Measurements from ENCODE around the gene GALNT18.

The GALNT18 gene

DNA sequence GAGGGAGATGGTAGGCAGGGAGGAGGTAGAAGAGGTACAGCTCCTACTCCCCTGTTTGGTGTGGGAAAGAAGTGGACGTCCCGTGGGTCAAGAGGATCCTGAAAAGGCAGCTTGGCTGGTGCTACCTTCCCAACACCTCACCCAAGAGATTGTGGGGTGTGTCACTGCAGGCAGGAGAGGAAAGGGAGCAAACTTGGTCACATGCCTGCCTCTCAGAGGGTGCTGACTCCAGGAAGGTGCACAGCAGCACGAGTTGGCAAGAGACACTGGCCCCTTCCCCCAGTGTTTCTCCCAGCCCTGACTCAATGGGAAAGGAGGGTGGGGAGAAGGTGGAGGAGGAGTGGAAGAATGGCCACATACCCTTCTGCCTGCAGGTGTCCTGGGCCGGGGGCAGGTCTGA, 368.3 kb downstream of the GALNT18 start:
- no peak for DNase-seq

DNA sequence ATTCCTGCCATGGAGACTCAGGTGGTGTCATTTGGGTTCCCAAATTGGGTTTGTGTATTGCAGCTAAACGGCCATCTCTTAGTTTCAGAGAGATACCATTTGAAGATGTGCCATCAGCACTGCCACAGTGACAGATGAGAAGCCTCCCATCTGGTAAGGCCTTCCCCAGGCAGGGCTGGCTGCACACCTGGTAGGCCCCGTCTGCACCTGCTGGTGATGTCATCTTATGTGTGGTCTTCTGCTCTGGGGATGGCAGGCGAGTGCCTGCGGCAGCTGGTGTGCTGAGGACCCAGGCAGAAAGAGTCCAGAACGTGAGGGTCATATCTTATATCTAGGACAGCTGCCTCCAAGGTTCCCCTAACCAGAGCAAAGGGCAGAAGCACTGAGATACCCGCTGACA, 369.4 kb downstream of the GALNT18 start:
- DNase-seq = no peak

DNA sequence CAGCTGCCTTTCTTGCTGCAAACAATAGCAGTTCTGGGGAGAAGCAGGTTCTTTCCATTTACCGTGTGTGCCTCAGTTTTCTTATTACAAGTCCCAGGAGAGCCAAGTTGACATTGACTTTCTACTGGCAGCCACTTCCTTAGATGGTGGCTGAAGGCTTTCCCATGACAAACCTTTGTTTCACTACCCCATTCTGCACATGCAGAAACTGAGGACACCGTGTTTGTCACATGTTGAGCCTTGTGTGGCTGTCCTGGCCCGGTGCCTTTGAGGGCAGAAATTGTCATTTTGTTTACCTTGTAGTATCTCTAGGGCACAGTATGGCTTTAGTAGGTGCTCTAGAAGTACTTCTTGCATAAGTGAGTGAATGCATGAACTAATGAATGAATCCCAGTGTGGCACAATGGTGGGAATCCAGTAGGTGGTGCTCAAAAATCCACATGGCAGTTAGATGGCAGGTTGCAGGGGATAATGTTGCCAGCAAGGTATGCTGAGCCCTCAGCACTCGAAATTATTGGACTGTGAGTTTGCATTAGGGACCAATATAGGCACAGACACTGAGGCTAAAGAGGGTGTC, 370.3 kb downstream of the GALNT18 start:
- DNase-seq = no peak

DNA sequence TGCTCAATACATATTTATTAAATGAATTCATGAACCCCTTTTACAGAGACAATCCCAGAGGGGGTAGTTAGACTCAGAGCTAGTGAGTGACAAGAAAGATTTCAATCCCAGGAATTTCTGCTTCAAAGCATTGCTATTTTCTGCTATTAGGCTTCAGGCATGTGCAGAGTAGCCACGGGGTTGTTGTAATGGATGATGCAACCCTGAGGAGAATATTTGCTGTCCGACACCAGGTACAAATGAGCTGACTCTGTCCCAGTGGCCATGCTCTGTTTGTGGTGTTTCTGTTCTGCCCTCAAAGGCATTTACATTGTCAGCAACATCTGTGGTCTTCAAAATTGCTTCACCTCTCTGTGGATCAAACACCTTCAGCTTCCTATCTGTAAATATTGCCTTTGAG, 371.3 kb downstream of the GALNT18 start:
- DNase-seq = no peak

DNA sequence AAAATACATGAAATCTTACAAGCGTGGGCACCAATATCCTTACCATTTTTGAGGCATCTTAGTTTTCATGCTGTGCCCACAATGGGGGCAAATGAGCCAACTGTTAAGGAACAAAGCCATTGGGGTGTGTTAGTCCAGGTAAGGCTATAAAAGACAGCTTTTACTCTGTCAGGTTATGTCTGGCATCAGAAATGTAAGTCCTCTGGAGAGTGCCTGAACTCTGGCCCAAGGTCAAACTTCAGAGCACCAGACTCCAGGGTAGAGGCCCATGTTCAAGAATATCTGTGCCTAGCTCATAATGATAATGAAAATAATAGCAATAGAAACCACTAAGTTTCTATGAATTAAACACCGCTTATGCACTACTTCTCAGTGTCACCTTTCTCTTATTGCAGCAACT, 374.2 kb downstream of the GALNT18 start:
- no peak for DNase-seq

DNA sequence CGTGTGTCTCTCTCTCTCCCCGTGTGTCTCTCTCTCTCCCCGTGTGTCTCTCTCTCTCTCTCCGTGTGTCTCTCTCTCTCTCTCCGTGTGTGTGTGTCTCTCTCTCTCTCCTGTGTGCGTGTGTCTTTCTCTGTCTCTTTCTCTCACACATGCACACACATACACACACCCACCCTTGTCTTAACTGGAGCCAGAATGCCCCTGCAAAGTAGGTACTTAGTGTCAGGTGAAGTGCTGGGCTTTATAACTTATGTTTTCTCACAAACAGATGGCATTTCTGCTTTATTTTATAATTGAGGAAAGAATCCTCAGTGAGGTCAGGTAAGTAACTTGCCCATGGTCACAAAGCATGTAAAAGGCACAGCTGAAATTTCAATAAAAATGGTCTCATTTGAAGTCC, 374.7 kb downstream of the GALNT18 start:
- no peak for DNase-seq

DNA sequence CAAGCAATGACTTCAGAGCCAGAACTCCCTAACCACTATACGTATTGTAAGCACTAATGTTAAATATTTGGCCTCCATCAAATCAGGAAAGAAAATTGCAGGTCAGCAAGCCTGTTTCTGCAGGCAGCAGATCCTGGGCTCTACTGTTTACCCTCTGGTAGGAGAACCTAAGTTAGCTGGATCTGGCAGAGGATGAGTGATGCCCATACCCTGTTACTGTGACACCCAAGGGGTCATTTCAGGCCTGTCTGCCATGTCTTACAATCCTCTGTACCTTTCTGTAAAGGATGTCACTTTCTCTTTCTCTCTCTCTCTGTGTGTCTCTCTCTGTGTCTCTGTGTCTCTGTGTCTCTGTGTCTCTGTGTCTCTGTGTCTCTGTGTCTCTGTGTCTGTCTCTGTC, 375.6 kb downstream of the GALNT18 start:
- no peak for DNase-seq

DNA sequence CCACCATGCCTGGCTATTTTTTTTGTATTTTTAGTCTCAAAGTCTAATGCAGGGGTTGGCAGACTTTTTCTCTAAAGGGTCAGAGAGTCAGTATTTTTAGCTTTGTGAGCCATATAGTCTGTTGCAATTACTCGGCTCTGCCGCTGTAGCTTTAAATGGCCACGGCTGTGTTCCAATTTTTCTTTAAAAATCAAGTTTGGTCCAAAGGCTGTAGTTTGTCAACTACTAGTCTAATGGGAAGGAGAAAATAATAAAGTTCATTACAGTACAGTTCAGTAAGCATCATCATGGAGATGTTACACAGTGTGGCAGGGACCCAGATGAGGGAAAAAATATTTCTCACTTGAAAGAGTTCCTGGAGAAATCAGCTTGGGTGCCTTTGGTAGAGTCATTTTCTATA, 376.4 kb downstream of the GALNT18 start:
- no peak for DNase-seq

DNA sequence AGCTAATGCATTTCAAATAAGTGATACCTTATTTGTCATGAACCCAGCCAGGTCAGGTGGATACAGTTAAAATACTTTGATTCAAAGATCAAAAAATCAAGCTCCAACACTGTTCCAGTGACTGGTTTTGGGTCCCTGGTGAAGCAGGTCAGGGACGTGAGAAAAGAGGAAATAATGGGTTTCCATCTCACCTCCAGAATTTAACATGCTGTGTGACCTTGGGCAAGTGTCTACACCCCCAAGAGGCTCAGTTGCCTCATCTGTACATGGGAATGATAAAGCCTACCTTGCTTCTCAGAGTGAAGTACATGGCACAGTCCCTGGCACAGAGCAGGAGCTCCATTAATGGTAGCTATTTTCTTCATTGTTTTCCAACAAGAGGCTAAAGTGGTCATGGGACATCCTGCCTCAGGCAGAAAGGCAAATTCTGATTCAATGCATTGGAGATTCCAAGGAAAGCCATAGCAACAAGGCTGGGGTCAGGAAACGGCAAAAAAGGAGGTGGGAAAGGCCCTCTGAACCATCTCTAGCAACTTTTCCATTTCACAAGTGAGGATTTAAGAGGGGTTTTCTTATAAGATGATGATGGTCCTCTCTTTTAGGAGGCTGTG, 377.2 kb downstream of the GALNT18 start:
- no peak for DNase-seq

DNA sequence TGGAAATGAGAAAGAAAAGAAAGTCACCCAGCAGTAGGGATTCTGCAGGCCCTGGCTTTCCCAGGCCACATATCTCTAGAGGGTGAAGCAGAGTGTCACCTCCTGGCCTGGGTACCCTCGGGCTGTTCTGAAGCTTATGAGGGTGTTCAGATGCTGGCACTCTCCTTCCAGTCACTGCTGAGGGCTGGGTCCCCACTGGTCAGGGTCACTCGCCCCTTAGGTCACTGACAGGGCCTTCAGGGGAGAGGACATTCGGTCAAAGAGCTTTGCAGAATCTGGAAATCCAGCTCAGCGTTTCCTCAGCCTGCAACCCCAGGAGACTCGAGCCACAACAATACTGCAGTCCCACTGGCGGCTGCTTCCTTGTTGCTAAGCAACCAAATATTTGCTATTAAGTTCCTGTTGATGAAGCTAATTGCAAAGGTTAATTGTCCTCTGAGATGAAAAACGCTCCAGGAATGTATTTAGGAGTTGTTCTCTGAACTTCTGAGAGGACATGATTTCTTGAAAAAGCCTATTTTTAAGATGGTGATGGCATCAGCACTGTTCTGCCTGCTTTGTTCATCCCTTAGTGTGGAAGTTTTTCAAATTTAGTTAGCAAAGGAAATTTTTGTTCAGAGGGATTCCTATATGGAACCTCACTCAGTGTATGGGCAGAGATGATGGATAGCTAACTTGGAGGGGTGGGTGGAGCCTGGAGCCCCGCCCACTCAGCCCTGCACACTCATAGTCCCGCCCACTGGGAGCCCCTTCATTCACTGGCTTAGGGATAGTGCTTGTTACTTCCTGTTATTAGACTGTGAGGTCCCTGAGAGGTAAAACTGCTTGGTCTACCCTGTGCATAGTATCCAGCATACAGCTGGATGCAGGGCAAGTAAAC, 378.0 kb downstream of the GALNT18 start:
- no peak for DNase-seq

DNA sequence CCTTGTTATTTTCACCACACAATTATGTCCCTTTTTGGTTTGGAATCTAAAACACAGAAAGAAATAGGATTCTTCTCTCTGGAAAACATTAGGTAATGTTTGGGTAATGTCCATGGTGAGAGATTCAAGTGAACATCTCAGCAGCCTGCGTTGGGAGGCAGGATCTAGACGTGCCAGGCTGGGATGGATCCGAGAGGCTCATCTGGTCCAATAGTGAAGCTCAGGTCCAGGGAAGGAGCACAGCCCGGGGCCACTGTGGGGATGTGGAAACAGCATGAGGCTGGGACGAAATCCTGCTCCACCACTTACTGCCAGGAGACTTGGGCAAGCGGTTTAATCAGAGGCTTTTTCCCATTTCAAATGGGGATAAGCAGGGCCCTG, 378.6 kb downstream of the GALNT18 start:
- no peak for DNase-seq

DNA sequence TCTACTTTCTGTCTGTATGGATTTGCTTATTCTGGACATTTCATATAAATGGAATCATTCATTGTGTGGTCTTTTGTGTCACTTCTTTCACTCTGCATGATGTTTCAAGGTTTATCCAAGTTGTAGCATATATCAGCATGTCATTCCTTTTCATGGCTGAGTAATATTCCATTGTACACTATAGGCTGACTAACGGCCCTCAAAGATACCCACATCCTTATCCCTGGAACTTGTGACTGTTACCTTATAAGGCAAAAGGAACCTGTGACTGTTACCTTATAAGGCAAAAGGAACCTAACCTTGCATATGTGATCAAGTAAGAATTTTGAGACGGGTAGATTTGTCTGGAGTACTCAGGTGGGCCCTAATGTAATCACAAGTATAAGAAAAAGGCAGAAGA, 380.5 kb downstream of the GALNT18 start:
- DNase-seq = no peak

DNA sequence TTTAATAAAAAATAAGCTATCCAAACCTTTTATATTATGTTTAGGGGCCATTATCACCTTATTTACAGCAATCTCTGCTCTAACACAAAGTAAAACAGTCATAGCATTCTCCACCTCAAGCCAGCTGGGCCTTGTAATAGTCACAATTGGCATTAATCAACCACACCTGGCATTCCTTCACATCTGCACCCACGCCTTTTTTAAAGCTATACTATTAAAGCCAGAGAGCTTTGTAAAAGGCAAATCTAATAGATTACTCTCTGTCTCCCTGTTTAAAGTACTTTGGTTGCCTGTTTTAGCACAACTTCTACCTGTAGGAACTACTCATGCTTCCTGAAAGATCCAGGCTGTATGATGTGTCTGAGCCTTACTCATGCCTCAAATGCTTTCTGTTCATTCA, 381.8 kb downstream of the GALNT18 start:
- DNase-seq = no peak

DNA sequence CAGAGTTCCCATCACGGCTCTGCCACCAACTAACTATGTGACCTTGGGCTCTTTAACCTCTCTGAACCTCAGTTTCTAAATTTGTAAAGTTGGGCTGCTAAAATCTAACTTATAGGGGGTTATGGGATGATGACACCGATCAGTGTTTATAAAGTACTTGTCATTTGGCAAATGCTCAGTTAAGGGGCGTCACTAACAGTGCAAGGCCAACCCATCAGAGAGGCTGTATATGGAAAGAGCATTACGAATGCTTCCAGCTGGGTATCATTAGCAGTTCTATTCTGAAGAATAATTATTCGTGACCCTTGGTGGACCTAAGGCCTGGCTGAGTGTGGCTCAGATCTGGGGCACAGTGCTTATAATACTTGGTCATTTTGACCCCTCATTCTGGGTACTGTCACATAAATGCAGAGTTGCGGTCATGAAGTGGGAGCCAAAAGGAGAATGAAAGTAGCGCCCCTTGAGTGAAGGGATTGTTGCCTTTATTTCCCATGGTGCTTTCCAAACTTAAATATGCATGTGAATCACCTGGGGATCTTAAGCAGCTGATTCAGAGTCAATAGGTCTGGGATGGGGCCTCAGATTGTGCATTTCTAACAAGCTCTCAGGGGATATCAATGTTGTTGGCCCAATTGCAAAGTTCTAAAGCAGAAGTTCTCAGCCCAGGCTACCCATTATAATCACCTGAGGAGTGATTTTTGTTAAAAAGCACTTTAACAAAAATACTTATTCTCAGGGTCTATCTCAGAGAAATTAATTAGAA, 384.6 kb downstream of the GALNT18 start:
- DNase-seq = no peak

DNA sequence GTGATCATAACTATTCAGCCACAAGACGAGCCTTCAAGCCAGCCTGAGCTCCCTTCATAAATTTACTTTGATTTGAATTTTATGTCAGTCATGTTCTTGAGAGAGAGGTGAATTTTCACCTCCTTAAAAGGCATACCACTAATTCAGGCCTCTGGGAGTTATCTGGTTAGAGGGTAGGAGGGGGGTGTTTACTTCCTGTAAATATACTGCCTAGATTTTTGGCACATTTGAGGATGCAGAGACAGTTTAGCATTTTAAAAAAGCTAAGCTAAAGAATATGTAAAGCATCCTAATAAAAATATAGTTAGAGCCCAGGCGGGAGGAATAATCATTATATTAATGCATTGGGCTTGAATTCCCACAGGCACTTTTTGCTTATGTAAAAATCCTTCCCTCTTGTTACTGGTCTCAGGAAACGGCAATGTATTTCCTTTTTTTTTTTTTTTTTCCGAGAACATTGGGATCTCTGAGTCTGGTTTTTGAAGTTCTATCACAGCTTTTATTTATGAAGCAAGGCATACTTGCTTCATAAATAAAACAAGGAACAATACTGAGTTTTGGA, 385.2 kb downstream of the GALNT18 start:
- DNase-seq = no peak

DNA sequence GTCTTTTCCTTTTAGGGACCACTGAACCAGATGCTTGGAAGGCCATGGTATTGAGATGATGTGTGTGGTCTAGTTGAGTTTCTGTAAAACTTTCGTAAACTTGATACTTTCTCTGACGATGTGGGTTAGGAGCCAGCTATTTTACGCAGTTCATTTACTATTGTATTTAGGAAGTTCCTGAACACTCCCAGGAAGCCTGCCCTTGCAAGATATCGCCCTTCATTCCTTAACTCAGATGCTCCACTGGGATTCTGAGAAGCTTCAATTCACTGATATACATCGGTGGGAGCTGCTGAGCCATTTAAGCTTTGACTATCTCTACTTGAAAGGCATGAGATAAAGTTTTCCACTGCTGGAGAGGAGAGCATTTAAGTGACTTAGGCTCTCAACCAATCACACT, 390.0 kb downstream of the GALNT18 start:
- no peak for DNase-seq

DNA sequence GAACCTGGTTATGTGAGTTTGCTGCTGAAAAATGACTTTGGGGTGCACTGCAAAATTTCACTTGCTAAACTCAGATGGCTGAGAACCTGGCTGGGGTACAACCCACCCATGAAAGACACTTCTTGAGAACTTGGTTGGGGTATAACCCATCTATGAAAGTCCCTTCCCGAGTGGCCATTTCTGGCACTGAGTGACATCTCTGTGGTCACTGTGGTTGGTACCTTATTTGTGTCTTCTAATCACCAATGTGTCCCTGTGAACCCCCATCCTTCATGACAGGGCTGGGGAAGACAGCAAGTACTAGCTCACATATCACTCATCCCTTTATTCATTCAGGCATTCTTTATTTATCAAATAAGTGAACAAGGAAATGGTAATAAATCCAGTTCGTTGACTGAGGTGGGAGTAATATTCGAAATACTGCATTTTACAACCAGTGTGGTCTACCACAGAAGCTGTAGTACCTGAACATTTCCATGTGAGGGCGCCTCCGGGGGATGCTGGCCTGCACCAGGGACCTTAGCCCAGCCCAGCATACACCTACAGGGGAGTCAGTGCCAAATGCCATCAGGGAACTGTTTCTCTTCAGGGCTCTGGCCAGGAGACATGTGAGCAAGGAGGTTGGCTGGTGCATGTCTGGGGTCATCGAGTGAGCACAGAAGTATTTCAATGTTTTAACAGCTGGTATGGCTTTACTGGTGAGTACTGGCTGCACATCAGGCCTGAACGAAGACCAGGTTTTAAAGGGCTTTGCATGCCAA, 390.8 kb downstream of the GALNT18 start:
- no peak for DNase-seq

DNA sequence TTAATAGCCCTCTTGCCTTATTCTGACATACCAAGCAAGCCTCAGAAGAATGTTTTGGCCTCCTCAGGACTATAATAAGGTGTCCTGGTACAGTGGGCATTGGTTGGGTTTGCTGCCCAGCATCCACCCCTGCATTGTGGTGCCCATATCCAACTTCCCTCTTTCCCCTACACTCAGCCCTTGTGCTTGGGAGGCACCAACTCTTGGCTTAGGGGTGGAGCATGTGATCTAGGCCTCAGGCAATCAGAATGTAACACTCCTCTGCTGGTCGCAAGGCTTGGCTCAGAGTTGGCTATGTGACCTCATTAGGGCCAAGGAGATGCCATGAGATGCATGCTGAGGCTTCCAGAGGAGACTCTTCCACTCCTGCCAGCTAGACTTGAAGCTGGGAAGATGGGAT, 391.7 kb downstream of the GALNT18 start:
- no peak for DNase-seq

DNA sequence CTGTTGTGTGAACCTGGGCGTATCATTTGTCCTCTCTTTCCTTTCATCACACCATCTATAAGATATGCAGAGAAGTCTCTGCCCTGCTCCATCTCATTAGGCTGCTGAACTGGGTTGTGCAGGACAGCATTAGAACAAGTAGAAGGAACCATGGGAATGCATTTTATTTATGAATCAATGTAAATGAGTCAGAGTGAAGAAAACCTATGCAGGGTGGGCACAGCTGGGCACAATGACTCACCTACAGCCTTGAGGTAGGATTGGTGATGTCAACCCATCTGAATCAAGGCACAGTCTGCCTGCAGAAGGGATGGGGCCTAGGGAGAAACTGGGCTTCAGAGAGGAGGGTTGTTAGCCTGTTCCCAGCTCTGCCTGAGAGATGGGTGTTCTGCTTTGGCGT, 392.2 kb downstream of the GALNT18 start:
- DNase-seq = no peak

DNA sequence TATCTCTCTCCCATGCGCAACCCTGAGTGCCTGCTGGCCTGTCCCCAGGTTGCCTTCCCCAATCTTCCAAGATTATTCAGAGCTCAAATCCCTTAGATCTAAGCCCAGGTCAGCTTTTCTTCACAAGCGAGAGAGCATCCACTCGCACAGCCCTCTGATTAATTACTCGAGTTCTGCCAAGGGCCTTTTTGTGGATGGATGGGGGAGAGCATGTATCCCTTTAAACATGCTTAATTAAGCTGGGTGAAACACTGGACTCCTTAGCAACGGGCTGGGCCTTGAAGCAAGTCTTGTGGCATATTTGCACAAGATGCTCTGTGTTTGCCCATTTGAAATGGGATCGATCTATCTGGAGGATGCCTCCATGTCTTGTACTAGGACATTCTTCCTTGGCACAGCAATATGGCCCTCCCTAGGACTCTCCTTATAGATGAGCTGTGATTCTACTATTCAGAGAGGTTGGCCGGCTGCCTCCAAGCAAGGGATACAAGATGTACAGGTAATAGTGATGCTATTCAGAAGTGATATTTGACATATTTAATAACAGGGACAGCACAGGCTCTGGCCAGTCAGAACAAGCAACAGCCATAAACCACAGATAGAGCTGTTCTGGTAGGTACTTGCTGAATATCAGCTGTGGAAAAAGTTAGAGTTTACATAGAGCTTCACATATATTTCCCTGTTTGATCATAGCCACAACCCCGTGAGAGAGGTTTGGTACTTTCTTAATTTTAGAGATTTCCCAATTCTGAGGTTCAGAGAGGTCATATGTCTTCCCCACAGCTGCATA, 394.3 kb downstream of the GALNT18 start:
- no peak for DNase-seq
